Measurements from ENCODE around the gene USP31.
"Not testable (repeated sequence)": the region's sequence is repeated elsewhere in the genome, so short reads cannot be mapped to it uniquely, and the experiment has no call there.

The USP31 gene

GRCh38 chr16:23101012-23101550 is 48.2 kb downstream of the USP31 start:
- no peak for DNase-seq (ENCODE audit: low read depth)

- not testable (repeated sequence) for DNase-seq (ENCODE audit: low read depth)
Observed at GRCh38 chr16:23096450-23096849, 52.8 kb downstream of the USP31 start.

GRCh38 chr16:23094136-23094535 is 55.1 kb downstream of the USP31 start:
- DNase-seq (ENCODE audit: low read depth): not testable (repeated sequence)

- no peak for DNase-seq (ENCODE audit: low read depth)
Observed at GRCh38 chr16:23092801-23093117, 56.5 kb downstream of the USP31 start.

- no peak for DNase-seq (ENCODE audit: low read depth)
Observed at GRCh38 chr16:23092072-23092800, 57.0 kb downstream of the USP31 start.

- DNase-seq (ENCODE audit: low read depth): no peak
Observed at GRCh38 chr16:23089111-23089510, 60.1 kb downstream of the USP31 start.

GRCh38 chr16:23088018-23088417 is 61.2 kb downstream of the USP31 start:
- no peak for DNase-seq (ENCODE audit: low read depth)

- DNase-seq (ENCODE audit: low read depth): no peak
Observed at GRCh38 chr16:23085949-23086348, 63.3 kb downstream of the USP31 start.

- DNase-seq (ENCODE audit: low read depth): no peak
Observed at GRCh38 chr16:23082161-23082788, 67.0 kb downstream of the USP31 start.

- no peak for DNase-seq (ENCODE audit: low read depth)
Observed at GRCh38 chr16:23081675-23082119, 67.6 kb downstream of the USP31 start.

GRCh38 chr16:23080747-23081146 is 68.5 kb downstream of the USP31 start:
- no peak for DNase-seq (ENCODE audit: low read depth)

- DNase-seq (ENCODE audit: low read depth): no peak
Observed at GRCh38 chr16:23080329-23080728, 68.9 kb downstream of the USP31 start.

GRCh38 chr16:23079675-23080301 is 69.5 kb downstream of the USP31 start:
- no peak for DNase-seq (ENCODE audit: low read depth)

GRCh38 chr16:23074423-23074822 is 74.8 kb downstream of the USP31 start:
- DNase-seq (ENCODE audit: low read depth): no peak

GRCh38 chr16:23072769-23073549 is 76.3 kb downstream of the USP31 start:
- no peak for DNase-seq (ENCODE audit: low read depth)

GRCh38 chr16:23072084-23072599 is 77.1 kb downstream of the USP31 start:
- no peak for DNase-seq (ENCODE audit: low read depth)

GRCh38 chr16:23071196-23072083 is 77.8 kb downstream of the USP31 start:
- no peak for DNase-seq (ENCODE audit: low read depth)

GRCh38 chr16:23069844-23070243 is 79.4 kb downstream of the USP31 start:
- no peak for DNase-seq (ENCODE audit: low read depth)

GRCh38 chr16:23068079-23068736 is 81.0 kb downstream of the USP31 start:
- no peak for DNase-seq (ENCODE audit: low read depth)

GRCh38 chr16:23066676-23067075 is 82.6 kb downstream of the USP31 start:
- DNase-seq (ENCODE audit: low read depth): no peak

GRCh38 chr16:23064639-23065038 is 84.6 kb downstream of the USP31 start:
- no peak for DNase-seq (ENCODE audit: low read depth)

Data from stimulated activated CD8-positive, alpha-beta memory T cell treated with anti-CD3 and anti-CD28 coated beads, Interleukin-12 subunit alpha, Interleukin-12 subunit beta, amount 100 ng/mL, for 1 hour (primary cell).